T-helper 1 cell treated with Interleukin-12 subunit alpha and Interleukin-12 subunit beta and Interleukin-4 antibody, amounts not matched to agents 30 ng/mL and 1 ng/mL, for 36 hours (primary cell): ENCODE results near the gene MEA1. TPM values are rescaled to one million over a fixed set of nuclear protein-coding genes. Genes with fewer than 3 reads are reported as not detected.

Experiments
- intact Hi-C: fragments of 100-400 bp; cut with micrococcal nuclease; formaldehyde crosslinking; loops from one replicate; pipeline ENCODE4 v1.15.1; 2024
- total RNA-seq: library from RNA; stranded (reverse); gene quantifications from 2 replicates; pipeline ENCODE4 v1.2.3, GENCODE V29; 2022

Gene MEA1
- total RNA-seq, 1 donor from 2014 or later = 56.0 TPM

DNA sequence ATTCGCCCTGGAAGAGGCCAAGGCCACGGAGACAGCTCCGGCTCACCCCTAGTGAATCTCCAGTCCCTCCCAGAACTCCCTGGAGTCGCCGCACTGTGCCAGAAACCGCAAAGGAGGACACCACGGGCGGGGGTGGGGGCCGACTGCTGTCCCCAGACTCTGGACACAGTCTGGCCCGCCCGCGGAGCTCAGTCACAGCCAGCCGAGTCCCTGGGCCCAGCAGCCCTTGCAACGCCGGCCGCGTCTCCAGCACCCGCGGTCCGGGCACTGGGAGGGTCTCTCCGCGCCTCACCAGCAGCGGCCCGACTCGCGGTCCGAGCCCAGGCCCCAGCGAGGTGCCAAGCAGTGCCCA is 35.3 kb downstream of the MEA1 start:
- intact Hi-C loops = loop anchor here (2.0 to 5.0 kb wide), 3 partner anchors 196 to 389 kb away; partner anchors contain the start of genes BICRAL, DNPH1 and ZNF318

DNA sequence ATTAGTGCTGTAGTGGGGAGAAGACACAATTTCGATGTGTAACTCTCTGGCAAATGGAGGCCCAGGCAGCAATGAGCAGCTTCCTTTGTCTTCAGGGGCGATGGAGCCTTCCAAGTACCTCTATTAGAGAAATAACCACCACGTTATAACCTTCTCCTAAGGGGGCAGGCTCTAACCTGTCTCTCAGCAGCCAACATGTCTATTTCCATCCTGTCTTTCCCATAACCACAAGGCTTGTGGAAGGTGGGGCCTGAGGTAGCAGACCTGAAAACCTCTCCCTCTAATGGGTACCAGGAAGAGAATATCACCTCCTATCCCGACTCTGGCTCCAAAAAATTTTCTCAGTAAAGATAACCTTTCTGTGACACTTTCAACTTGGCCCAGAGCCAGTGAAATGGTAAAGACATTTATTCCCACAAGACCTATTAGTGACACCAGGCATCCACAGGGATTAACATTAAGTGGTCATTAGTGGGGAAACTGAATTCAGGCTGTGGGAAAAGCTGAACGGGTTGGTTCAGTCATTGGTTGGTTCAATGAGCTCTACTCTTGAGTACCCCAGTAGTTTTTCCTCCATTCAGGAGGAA is 38.7 kb downstream of the MEA1 start:
- intact Hi-C loops = loop anchor here (5.0 kb wide), 2 partner anchors 193 to 392 kb away; partner anchors contain the start of genes BICRAL and ZNF318

GRCh38 chr6:42973926-42974325 is 39.8 kb downstream of the MEA1 start:
- intact Hi-C loops = no loop called here

DNA sequence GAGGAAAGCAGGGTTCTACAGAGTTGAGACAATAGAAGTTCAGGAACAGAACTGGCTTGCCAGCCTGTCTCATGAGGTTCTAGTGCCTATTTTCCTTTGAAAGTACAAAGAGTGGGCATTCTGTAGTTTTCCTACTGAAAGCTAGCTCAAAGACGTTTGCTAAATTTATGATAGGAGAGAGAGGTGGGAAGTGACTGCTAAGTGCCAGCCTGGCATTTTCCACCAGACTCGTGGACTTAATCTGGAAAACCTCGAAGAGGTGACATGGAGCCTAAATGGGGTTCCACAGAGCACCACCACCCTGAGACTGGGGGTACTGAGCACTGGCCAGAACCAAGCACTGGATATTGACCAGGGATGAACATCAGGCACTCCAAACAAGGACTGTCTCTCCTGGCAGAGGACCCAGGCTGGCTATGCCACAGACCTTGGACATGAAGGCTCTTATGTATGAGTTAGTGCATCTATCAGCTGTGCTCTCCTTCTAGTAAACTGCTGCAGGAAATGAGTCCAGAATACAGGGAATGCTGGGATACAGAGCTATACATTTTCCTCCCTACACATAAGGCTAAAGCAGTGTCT is 41.9 kb downstream of the MEA1 start:
- intact Hi-C loops = no loop called here

GRCh38 chr6:42970871-42971612 is 42.7 kb downstream of the MEA1 start:
- intact Hi-C loops = no loop called here

DNA sequence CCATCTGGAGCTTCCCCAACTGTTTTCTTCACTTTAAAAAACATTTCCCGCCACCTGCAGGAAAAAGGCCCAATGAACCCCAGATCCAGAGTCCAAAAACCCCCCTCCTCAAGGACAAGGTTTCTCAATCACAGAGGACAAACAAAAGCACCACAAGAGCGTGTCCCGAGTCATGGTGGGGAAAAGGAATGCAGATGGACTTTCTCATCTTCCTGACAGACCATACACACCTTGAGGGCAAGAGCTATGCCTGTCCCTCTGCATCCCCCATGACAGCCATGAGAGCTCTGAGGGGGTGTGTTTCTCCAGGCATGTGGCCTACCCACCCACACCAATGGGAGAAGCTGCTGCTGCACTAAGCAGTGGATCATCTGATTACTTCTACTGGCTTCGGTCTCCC is 43.8 kb downstream of the MEA1 start:
- intact Hi-C loops = no loop called here

DNA sequence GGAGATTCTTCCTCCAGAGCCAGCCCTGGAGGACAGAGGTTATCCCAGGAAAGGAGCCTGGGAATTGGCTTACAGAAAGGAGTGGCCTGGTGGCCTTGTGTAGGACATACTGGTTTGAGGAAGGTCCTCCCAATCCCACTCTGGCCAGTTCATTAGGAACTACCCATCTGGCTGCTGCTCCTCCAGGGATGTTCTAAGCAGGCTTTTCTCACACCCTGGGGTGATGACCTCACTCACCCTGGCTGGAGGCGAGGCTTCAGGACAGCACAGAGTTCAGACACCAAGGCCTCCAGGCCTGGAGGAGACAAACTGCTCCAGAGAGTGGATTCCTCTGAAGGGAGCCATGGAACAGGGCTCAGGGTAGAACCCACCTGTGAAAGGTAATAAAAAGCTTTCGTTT is 44.3 kb downstream of the MEA1 start:
- intact Hi-C loops = no loop called here

DNA sequence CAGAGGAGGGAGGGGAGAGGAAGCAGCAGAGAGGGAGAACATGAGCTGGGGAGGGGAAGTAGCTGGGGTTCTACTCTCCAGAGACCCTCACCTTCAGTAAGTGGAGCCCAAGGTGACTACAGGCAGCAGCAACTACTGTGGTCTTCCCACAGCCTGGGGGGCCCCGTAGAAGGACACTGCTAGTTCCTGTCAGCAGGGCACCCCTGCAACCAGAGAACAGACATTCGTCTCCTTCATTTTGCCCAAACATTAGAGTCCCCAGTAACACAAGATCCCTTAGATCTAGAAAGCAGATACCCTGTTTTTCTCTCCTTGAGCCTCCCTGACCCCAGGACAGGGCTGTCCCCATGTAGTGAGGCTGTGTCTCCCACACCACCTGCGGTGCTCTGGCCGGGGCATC is 45.0 kb downstream of the MEA1 start:
- intact Hi-C loops = no loop called here

DNA sequence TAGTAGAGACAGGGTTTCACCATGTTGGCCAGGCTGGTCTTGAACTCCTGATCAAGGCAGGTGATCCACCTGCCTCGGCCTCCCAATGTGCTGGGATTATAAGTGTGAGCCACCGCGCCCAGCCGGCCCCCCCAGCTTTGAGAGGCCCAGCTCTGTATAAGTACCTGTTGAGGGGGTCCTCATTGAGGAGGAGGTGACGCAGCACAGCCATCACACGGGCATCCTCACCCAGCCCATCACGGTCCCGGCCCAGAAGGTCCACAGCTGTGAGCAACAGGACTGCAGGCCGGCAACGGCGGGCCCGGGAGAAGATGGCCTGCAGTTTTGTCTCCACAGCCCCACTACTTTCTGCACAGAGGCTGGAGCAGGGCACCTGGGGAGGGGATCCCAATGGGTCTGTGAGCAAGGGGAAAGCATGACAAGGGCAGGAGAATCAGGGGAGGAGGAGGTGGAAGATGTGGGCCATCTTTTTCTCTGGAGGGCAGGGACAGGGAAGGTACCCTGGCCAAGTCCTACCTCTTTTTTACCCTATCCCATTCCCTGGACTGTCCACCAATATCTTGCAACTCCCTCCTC is 45.5 kb downstream of the MEA1 start:
- intact Hi-C loops = no loop called here

DNA sequence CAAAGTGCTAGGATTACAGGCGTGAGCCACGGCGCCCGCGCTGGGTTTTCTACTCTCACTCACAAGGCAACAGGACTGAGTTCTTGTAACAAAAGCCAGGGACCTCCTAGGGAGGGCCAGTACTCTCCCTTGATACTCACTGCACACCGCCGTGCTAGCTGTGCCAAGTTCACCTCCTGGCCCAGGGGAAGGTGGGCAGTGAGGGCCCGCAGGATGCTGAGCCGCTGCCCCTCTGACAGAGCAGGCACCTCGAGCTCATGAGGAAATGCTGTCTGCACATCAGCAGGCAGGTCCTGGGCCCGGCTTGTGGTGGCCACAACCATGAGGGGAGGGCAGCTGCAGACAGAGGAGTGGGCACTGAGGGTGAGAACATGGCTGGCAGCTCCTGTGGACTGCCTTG is 46.5 kb downstream of the MEA1 start:
- intact Hi-C loops = no loop called here

GRCh38 chr6:42966571-42966970 is 47.2 kb downstream of the MEA1 start:
- intact Hi-C loops = no loop called here

DNA sequence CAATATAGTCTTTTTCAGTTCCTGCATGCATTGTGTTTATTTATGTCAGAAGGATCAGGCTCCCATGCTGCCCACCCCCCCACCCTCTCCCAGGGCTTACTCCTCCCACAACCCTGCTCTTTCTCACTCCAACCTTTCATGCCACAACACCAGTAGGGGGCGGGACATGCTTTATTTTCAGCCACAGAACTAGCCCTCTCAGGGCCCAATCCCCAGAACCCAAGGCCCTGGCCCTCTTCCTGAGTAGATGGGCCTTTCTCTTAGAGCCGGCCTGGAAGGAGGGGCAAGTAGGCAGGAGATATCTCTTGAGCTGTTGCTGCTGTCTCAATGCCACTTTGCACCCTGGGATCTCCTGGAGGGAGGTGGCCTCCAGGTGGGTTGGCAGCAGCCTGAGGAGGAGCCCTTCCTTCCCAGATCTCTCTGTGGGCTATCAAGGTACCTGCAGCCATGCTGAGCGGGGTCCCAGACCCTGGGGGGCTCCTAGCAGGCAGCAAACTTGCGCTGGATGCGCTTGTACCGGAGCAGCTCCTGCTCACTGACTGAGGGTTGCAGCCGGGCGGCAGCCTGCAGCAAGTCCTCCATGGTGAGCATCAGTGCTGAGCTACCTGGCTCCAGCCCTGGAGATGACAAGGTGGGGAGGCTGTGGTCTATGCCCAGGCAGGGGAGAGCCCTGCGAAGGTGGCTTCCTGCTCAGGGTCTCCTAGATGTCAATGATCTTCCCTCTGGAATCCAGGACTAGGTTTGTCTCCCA is 49.7 kb downstream of the MEA1 start:
- intact Hi-C loops = loop anchor here (1.0 to 2.0 kb wide), 2 partner anchors 31 to 179 kb away; no protein-coding TSS in a partner anchor

DNA sequence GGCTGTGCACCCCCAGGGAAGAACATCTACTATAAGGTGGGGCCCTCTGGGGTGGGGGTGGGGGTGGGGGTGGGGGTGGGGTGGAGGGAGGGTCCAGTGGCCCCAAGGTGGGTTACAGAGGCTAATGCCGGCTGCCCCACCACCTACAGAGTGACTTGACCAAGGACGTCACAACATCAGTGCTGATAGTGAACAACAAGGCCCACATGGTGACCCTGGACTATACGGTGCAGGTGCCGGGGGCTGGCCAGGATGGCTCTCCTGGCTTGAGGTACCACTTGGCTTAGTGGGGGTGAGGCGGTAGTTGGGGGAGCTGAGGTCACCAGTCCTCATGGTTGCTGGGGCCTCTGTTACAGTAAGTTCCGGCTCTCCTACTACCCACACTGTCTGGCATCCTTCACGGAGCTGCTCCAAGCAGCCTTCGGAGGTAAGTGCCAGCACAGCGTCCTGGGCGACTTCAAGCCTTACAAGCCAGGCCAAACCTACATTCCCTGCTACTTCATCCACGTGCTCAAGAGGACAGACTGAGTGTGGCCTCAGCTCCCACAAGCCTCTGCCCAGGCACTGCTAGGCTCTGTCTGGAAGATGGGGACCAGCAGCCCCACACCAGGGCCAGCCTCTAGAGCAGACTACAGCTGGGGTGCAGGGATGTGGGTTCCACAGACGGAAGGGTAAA is 50.4 kb downstream of the MEA1 start:
- intact Hi-C loops = loop anchor here (2.0 kb wide), 1 partner anchor 31 kb away; no protein-coding TSS in a partner anchor

DNA sequence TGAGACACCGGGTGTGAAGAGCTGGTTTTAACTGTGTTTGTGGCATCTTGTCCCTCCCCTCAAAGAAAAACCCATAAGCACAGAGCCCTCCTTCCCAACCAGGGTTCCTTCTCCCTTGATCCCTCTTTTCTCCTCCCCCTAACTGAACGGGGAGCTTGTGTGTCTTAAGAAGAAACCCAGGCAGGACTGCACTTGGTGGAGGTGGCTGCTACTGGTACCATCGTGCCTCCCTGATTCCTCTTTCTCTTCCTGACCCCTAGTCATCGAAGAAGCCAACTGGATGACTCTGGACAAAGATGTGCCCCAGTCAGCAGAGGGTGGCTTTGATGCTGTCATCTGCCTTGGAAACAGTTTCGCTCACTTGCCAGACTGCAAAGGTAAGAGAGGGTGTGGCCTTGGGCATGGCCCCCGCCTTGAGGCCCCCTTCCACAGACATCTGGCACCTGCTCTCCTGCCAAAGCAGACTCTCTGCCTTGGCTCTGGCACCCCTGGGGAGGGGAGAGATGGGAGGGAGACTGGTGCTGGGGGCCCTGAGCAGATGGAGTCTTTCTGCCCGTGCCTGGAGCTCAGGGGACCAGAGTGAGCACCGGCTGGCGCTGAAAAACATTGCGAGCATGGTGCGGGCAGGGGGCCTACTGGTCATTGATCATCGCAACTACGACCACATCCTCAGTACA is 51.1 kb downstream of the MEA1 start:
- intact Hi-C loops = loop anchor here (2.0 kb wide), 1 partner anchor 32 kb away; no protein-coding TSS in a partner anchor

GRCh38 chr6:42962096-42962495 is 51.6 kb downstream of the MEA1 start:
- intact Hi-C loops = loop anchor here (2.0 kb wide), 1 partner anchor 33 kb away; no protein-coding TSS in a partner anchor

Other genes with a start within 250 kb of the MEA1 start
- gene BICRAL, start 231.9 kb downstream of the MEA1 start, total RNA-seq = 25.9 and 26.1 TPM in 2 replicates
- 96.8 and 102 TPM in 2 replicates for gene RPL7L1, start 134.3 kb downstream of the MEA1 start, total RNA-seq
- gene PTCRA, start 97.9 kb downstream of the MEA1 start, total RNA-seq = not detected in 2 replicates
- gene CNPY3, start 84.5 kb downstream of the MEA1 start, total RNA-seq = 44.9 and 48.2 TPM in 2 replicates
- gene GNMT, start 53.2 kb downstream of the MEA1 start, total RNA-seq = 0.71 and 1.3 TPM in 2 replicates
- 24.0 and 24.2 TPM in 2 replicates for gene PEX6, start 34.8 kb downstream of the MEA1 start, total RNA-seq
- 58.3 and 59.4 TPM in 2 replicates for gene PPP2R5D, start 29.4 kb downstream of the MEA1 start, total RNA-seq
- gene KLHDC3, start 303 bp upstream of the MEA1 start, total RNA-seq = 62.5 and 67.0 TPM in 2 replicates
- 78.1 and 81.4 TPM in 2 replicates for gene RRP36, start 7.7 kb upstream of the MEA1 start, total RNA-seq
- 12.0 and 13.0 TPM in 2 replicates for gene CUL7, start 39.9 kb upstream of the MEA1 start, total RNA-seq
- 52.2 and 54.6 TPM in 2 replicates for gene MRPL2, start 45.5 kb upstream of the MEA1 start, total RNA-seq
- gene KLC4, start 45.7 kb upstream of the MEA1 start, total RNA-seq = 16.1 and 17.6 TPM in 2 replicates
- 1.4 and 1.7 TPM in 2 replicates for gene PTK7, start 62.4 kb upstream of the MEA1 start, total RNA-seq
- gene SRF, start 157.3 kb upstream of the MEA1 start, total RNA-seq = 58.7 and 59.6 TPM in 2 replicates
- 55.1 and 58.0 TPM in 2 replicates for gene CUL9, start 168.2 kb upstream of the MEA1 start, total RNA-seq
- 68.5 and 71.2 TPM in 2 replicates for gene DNPH1, start 215.5 kb upstream of the MEA1 start, total RNA-seq
- gene TTBK1, start 229.5 kb upstream of the MEA1 start, total RNA-seq = 1.3 TPM in 2 replicates